Skeletal muscle satellite cell (primary cell): ENCODE results near the gene ASCL3. TPM values are rescaled to one million over a fixed set of nuclear protein-coding genes. Genes with fewer than 3 reads are reported as not detected.
"Not testable (repeated sequence)": the region's sequence is repeated elsewhere in the genome, so short reads cannot be mapped to it uniquely, and the experiment has no call there.

ENCODE experiments used
- H3K27me3 ChIP-seq: 2 replicates; pipeline ENCODE4 v1.7.0; 2013; ENCODE audit warnings: low read length; ENCODE audit not compliant: control insufficient read depth, insufficient read depth
- H3K36me3 ChIP-seq: 2 replicates; pipeline ENCODE4 v1.7.0; 2013; ENCODE audit warnings: mild to moderate bottlenecking, control low read depth, low read length; ENCODE audit not compliant: insufficient read depth
- H3K4me1 ChIP-seq: 2 replicates; pipeline ENCODE4 v1.7.0; 2013; ENCODE audit warnings: low read length; ENCODE audit not compliant: control insufficient read depth, insufficient read depth
- H3K4me2 ChIP-seq: 2 replicates; pipeline ENCODE4 v1.7.0; 2013; ENCODE audit warnings: mild to moderate bottlenecking, low read length
- H3K4me3 ChIP-seq: 2 replicates; pipeline ENCODE4 v1.7.0; 2013; ENCODE audit warnings: low read length
- H3K9ac ChIP-seq: 2 replicates; pipeline ENCODE4 v1.7.0; 2013; ENCODE audit warnings: mild to moderate bottlenecking, low read depth, low read length, moderate library complexity
- H3K9me3 ChIP-seq: replicated peaks from 2 replicates; pipeline ENCODE4 v1.7.0; 2013; ENCODE audit warnings: mild to moderate bottlenecking, control low read depth, low read length
- total RNA-seq: library from RNA; depleted of rRNA; stranded (reverse); fragments of >200 nt; gene quantifications from 2 replicates; pipeline ENCODE4 v1.2.3, GENCODE V29; 2012; rRNA removed

ASCL3 gene
- total RNA-seq: not detected in 2 replicates

- H3K4me3 ChIP-seq: no peak within 1 kb of the TSS
These were observed at the start of gene ASCL3 for GRCh38 chr11:8942518-8943066. TSS of gene ASCL3 (minus strand) at chr11:8943016. CDS start at chr11:8938161, 4,855 bp downstream.

GRCh38 chr11:8989453-8989852 is 46.6 kb upstream of the ASCL3 start:
- no peaks in the 10 kb centered on the region for H3K27me3 ChIP-seq
- no peaks in the 10 kb centered on the region for H3K36me3 ChIP-seq
- H3K4me3 ChIP-seq: no peak overlapping the region
- no peak overlapping the region for H3K4me2 ChIP-seq
- H3K9ac ChIP-seq: no peak overlapping the region
- peaks cover 7% of the 10 kb centered on the region for H3K4me1 ChIP-seq
- H3K9me3 ChIP-seq: no peaks in the 10 kb centered on the region

More at GRCh38 chr11:8942518-8943066, at the start of gene ASCL3:
- no peaks in the 10 kb centered on the region for H3K4me1 ChIP-seq
- no peaks in the 10 kb centered on the region for H3K27me3 ChIP-seq
- no peaks in the 10 kb centered on the region for H3K9me3 ChIP-seq
- peaks cover 5% of the 10 kb centered on the region for H3K36me3 ChIP-seq
- H3K9ac ChIP-seq: no peak within 1 kb of the TSS
- H3K4me2 ChIP-seq: no peak within 1 kb of the TSS

- H3K9me3 ChIP-seq: no peaks in the 10 kb centered on the region
- H3K4me3 ChIP-seq: no peak overlapping the region
- no peak overlapping the region for H3K4me2 ChIP-seq
- H3K4me1 ChIP-seq: peaks cover 7% of the 10 kb centered on the region
- no peaks in the 10 kb centered on the region for H3K27me3 ChIP-seq
- H3K9ac ChIP-seq: no peak overlapping the region
- no peaks in the 10 kb centered on the region for H3K36me3 ChIP-seq
These were observed 45.8 kb upstream of the ASCL3 start for GRCh38 chr11:8988329-8989234.

- Histone ChIP-seq H3K4me1 (peaks cover 7% of the 10 kb centered on the region), H3K4me3 (no peak overlapping the region), H3K36me3 (no peaks in the 10 kb centered on the region), H3K27me3 (no peaks in the 10 kb centered on the region), H3K9ac (no peak overlapping the region), H3K4me2 (no peak overlapping the region), H3K9me3 (no peaks in the 10 kb centered on the region)
These were observed 44.6 kb upstream of the ASCL3 start for GRCh38 chr11:8987446-8987845.

GRCh38 chr11:8986772-8987171 is 44.0 kb upstream of the ASCL3 start:
- not testable (repeated sequence) for H3K4me3 ChIP-seq, H3K9ac ChIP-seq, H3K4me1 ChIP-seq, H3K36me3 ChIP-seq, H3K27me3 ChIP-seq, H3K4me2 ChIP-seq, H3K9me3 ChIP-seq

GRCh38 chr11:8985462-8985861 is 42.6 kb upstream of the ASCL3 start:
- Histone ChIP-seq H3K9ac (no peak overlapping the region), H3K9me3 (no peaks in the 10 kb centered on the region), H3K4me1 (peaks cover 7% of the 10 kb centered on the region), H3K4me3 (no peak overlapping the region), H3K27me3 (no peaks in the 10 kb centered on the region), H3K36me3 (no peaks in the 10 kb centered on the region), H3K4me2 (no peak overlapping the region)

GRCh38 chr11:8983552-8983951 is 40.7 kb upstream of the ASCL3 start:
- no peaks in the 10 kb centered on the region for H3K27me3 ChIP-seq
- H3K4me3 ChIP-seq: no peak overlapping the region
- no peaks in the 10 kb centered on the region for H3K9me3 ChIP-seq
- no peak overlapping the region for H3K9ac ChIP-seq
- H3K4me1 ChIP-seq: no peaks in the 10 kb centered on the region
- H3K36me3 ChIP-seq: no peaks in the 10 kb centered on the region
- H3K4me2 ChIP-seq: no peak overlapping the region

- H3K9ac ChIP-seq: no peak overlapping the region
- H3K4me3 ChIP-seq: no peak overlapping the region
- H3K27me3 ChIP-seq: no peaks in the 10 kb centered on the region
These were observed 37.7 kb upstream of the ASCL3 start for GRCh38 chr11:8980485-8980884.

GRCh38 chr11:8979365-8979764 is 36.5 kb upstream of the ASCL3 start:
- H3K27me3 ChIP-seq, H3K4me2 ChIP-seq, H3K9me3 ChIP-seq, H3K4me1 ChIP-seq, H3K36me3 ChIP-seq, H3K4me3 ChIP-seq, H3K9ac ChIP-seq: not testable (repeated sequence)

More at GRCh38 chr11:8980485-8980884, 37.7 kb upstream of the ASCL3 start:
- no peaks in the 10 kb centered on the region for H3K36me3 ChIP-seq
- H3K4me2 ChIP-seq: no peak overlapping the region
- H3K4me1 ChIP-seq: no peaks in the 10 kb centered on the region
- H3K9me3 ChIP-seq: no peaks in the 10 kb centered on the region

- Histone ChIP-seq H3K4me1 (no peaks in the 10 kb centered on the region), H3K9me3 (no peaks in the 10 kb centered on the region), H3K4me2 (no peak overlapping the region), H3K9ac (no peak overlapping the region), H3K27me3 (no peaks in the 10 kb centered on the region), H3K4me3 (no peak overlapping the region), H3K36me3 (no peaks in the 10 kb centered on the region)
These were observed 30.3 kb upstream of the ASCL3 start for GRCh38 chr11:8973121-8973520.

GRCh38 chr11:8971924-8972316 is 29.1 kb upstream of the ASCL3 start:
- Histone ChIP-seq H3K9me3 (no peaks in the 10 kb centered on the region), H3K4me3 (no peak overlapping the region), H3K4me1 (no peaks in the 10 kb centered on the region), H3K9ac (no peak overlapping the region), H3K27me3 (no peaks in the 10 kb centered on the region), H3K36me3 (no peaks in the 10 kb centered on the region), H3K4me2 (no peak overlapping the region)
